Liver (tissue), 9 donors: Measurements from ENCODE around the gene UBXN1. TPM values are rescaled to one million over a fixed set of nuclear protein-coding genes. Genes with fewer than 3 reads are reported as not detected.

Experiments used
- DNase-seq: peaks from one replicate; pipeline ENCODE4 v3.0.0-alpha.2; 2017; ENCODE audit warnings: low spot score
- H3K27ac ChIP-seq, 2 donors: one replicate each; pipeline ENCODE4 v1.7.0; 2013; ENCODE audit warnings: inconsistent platforms in 2 of 2, low read length in 2 of 2, control low read depth in 1 of 2, low read depth in 1 of 2, mild to moderate bottlenecking in 1 of 2
- H3K27me3 ChIP-seq, 4 donors: one replicate each; pipeline versions ENCODE4 v1.6.1 to v1.7.0; 2013; ENCODE audit warnings: low read length in 3 of 4, inconsistent platforms in 1 of 4, mild to moderate bottlenecking in 1 of 4, moderate library complexity in 1 of 4; ENCODE audit not compliant: control insufficient read depth in 4 of 4, insufficient read depth in 4 of 4
- H3K36me3 ChIP-seq, 4 donors: one replicate each; pipeline versions ENCODE4 v1.6.1 to v1.7.0; 2013; ENCODE audit warnings: low read length in 3 of 4, mild to moderate bottlenecking in 3 of 4, low read depth in 1 of 4, moderate library complexity in 1 of 4; ENCODE audit not compliant: control insufficient read depth in 4 of 4, insufficient read depth in 3 of 4
- H3K4me1 ChIP-seq, 4 donors: one replicate each; pipeline versions ENCODE4 v1.6.1 to v1.7.0; 2013; ENCODE audit warnings: low read length in 3 of 4, mild to moderate bottlenecking in 3 of 4, moderate library complexity in 1 of 4; ENCODE audit not compliant: control insufficient read depth in 4 of 4, insufficient read depth in 4 of 4
- H3K4me3 ChIP-seq, 3 donors: one replicate each; pipeline versions ENCODE4 v1.6.1 to v1.7.0; 2013; ENCODE audit warnings: low read length in 3 of 3, control low read depth in 1 of 3, low read depth in 1 of 3, mild to moderate bottlenecking in 1 of 3
- H3K9ac ChIP-seq, 2 donors: one replicate each; pipeline ENCODE4 v1.7.0; 2013; ENCODE audit warnings: low read length in 2 of 2, mild to moderate bottlenecking in 2 of 2, moderate library complexity in 2 of 2, control low read depth in 1 of 2, low read depth in 1 of 2
- H3K9me3 ChIP-seq, 4 donors: one replicate each; pipeline versions ENCODE4 v1.6.1 to v1.7.0; 2013; ENCODE audit warnings: low read length in 3 of 4; ENCODE audit not compliant: control insufficient read depth in 4 of 4
- EGR1 ChIP-seq, 2 donors: IDR thresholded peaks; 2 replicates each; pipeline ENCODE4 v1.6.1; 2016 to 2018; ENCODE audit warnings: antibody characterized with exemption in 2 of 2, low read depth in 2 of 2
- FOXA1 ChIP-seq: IDR thresholded peaks from 2 replicates; pipeline ENCODE4 v1.6.1; 2016; ENCODE audit warnings: antibody characterized with exemption
- FOXA2 ChIP-seq: IDR thresholded peaks from 2 replicates; pipeline ENCODE4 v1.6.1; 2016; ENCODE audit warnings: antibody characterized with exemption
- HNF4A ChIP-seq, 2 donors: conservative IDR thresholded peaks; 2 replicates each; pipeline ENCODE4 v1.6.1; 2016; ENCODE audit warnings: antibody characterized with exemption in 2 of 2, mild to moderate bottlenecking in 2 of 2
- HNF4G ChIP-seq: IDR thresholded peaks from 2 replicates; pipeline ENCODE4 v1.6.1; 2016; ENCODE audit warnings: antibody characterized with exemption
- RXRA ChIP-seq, 2 donors: IDR thresholded peaks; 2 replicates each; pipeline ENCODE4 v1.6.1; 2017 to 2018; ENCODE audit warnings: antibody characterized with exemption in 2 of 2, mild to moderate bottlenecking in 1 of 2
- SP1 ChIP-seq: IDR thresholded peaks from 2 replicates; pipeline ENCODE4 v1.6.1; 2018; ENCODE audit warnings: antibody characterized with exemption, mild to moderate bottlenecking
- TAF1 ChIP-seq: conservative IDR thresholded peaks from 2 replicates; pipeline ENCODE4 v1.6.1; 2016; ENCODE audit warnings: antibody characterized with exemption, mild to moderate bottlenecking
- YY1 ChIP-seq: IDR thresholded peaks from 2 replicates; pipeline ENCODE4 v1.6.1; 2016; ENCODE audit warnings: antibody characterized with exemption, mild to moderate bottlenecking
- WGBS: extraction: QIAGEN DNeasy Blood & Tissue Kit; methylation state at CpG from one replicate; pipeline ENCODE4 v1.1.7; 2013; 5-methylcytosine and 5-hydroxymethylcytosine counted together
- polyA plus RNA-seq, 2 donors: library from polyadenylated mRNA; stranded (reverse) in 1 of 2; unstranded in 1 of 2; fragments of 200-250 nt in 1 of 2; fragments of >200 nt in 1 of 2; fragmentation: Nextera tagmentation in 1 of 2; extraction: Ambion mirVana in 1 of 2; gene quantifications; one replicate each; pipeline versions ENCODE4 v1.2.1 to v1.2.3, GENCODE V29; 2013 to 2015
- total RNA-seq, 2 donors: library from RNA; depleted of rRNA; stranded (reverse); fragments of >200 nt; gene quantifications; one replicate each; pipeline ENCODE4 v1.2.3, GENCODE V29; 2014
- TF ChIP-seq, protein P1 (sequence below): IDR thresholded peaks from 2 replicates; pipeline ENCODE4 v1.6.1; 2016; ENCODE audit warnings: antibody characterized with exemption
- TF ChIP-seq, protein P2 (sequence below): IDR thresholded peaks from 2 replicates; pipeline ENCODE4 v1.6.1; 2016; ENCODE audit warnings: antibody characterized with exemption
- TF ChIP-seq, protein P3 (sequence below): fragments of 150-350 bp; IDR thresholded peaks from 2 replicates; pipeline ENCODE4 v1.5.1; 2017; ENCODE audit warnings: improper control_type of control experiment, low read depth, low read length; ENCODE audit not compliant: missing input control
- TF ChIP-seq, protein P4 (sequence below): IDR thresholded peaks from 2 replicates; pipeline ENCODE4 v1.6.1; 2016; ENCODE audit warnings: antibody characterized with exemption, mild to moderate bottlenecking
- donor health status: healthy.
- donor health status: healthy.
- donor health status: healthy.
- donor health status: healthy.
- donor health status: healthy.

The UBXN1 gene
- total and polyA plus RNA-seq, 4 donors = 31.4 to 45.7 (median 41.2) TPM

DNA sequence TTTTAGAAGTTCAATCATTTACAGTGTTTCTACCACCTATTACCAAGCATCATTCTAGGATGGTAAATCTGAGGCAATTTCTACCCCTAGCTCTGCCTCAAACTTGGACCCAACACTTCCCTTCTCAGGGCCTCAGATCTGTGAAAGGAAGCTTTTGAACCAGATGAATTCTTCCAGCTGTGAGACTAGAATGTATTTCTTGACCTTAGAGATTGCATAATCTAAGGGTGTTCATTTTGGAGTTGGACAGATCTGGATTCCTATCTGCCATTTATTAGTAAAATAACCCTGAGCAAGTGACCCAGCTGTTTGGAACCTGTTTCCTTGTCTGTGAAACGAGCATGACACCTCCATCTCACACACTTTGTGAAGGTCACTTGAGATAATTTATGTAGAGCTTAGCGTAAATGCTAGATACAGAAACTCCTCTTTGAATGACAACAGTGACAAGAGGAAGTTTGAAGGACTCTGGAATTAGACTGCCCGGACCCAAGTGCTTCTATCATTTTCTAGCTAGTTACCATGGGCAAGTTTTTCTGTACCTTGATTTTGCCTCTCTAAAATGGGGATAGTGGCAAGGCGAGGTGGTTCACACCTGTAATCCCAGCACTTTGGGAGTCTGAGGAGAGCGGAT, 22.0 kb downstream of the UBXN1 start (continued):
- TF ChIP-seq, protein P1, sequence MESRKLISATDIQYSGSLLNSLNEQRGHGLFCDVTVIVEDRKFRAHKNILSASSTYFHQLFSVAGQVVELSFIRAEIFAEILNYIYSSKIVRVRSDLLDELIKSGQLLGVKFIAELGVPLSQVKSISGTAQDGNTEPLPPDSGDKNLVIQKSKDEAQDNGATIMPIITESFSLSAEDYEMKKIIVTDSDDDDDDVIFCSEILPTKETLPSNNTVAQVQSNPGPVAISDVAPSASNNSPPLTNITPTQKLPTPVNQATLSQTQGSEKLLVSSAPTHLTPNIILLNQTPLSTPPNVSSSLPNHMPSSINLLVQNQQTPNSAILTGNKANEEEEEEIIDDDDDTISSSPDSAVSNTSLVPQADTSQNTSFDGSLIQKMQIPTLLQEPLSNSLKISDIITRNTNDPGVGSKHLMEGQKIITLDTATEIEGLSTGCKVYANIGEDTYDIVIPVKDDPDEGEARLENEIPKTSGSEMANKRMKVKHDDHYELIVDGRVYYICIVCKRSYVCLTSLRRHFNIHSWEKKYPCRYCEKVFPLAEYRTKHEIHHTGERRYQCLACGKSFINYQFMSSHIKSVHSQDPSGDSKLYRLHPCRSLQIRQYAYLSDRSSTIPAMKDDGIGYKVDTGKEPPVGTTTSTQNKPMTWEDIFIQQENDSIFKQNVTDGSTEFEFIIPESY = no peak
- TF ChIP-seq YY1 = no peak
- TF ChIP-seq FOXA1 = no peak

DNA sequence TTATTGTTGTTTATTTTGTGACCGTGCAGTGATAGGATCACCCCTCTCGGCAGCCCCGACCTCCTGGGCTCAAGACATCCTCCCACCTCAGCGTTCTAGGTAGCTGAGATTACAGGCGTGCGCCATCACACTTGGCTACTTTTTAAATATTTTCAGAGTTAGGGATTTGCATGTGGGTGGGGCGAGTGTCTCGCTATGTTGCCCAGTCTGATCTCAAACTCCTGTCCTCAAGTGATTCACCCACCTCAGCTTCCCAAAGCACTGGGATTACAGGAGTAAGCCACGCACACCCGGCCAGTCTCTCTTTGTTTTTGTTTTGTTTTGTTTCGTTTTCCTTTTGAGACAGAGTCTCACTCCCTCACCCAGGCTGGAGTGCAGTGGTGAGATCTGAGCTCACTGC, 24.6 kb downstream of the UBXN1 start:
- TF ChIP-seq SP1 (no peak), FOXA1 (no peak), HNF4A (conservative IDR thresholded peaks at IDR 0.05) (no peak), FOXA2 (no peak)
- TF ChIP-seq, protein P1 = no peak
- TF ChIP-seq, protein P2, sequence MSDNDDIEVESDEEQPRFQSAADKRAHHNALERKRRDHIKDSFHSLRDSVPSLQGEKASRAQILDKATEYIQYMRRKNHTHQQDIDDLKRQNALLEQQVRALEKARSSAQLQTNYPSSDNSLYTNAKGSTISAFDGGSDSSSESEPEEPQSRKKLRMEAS = no peak
- TF ChIP-seq, protein P3, sequence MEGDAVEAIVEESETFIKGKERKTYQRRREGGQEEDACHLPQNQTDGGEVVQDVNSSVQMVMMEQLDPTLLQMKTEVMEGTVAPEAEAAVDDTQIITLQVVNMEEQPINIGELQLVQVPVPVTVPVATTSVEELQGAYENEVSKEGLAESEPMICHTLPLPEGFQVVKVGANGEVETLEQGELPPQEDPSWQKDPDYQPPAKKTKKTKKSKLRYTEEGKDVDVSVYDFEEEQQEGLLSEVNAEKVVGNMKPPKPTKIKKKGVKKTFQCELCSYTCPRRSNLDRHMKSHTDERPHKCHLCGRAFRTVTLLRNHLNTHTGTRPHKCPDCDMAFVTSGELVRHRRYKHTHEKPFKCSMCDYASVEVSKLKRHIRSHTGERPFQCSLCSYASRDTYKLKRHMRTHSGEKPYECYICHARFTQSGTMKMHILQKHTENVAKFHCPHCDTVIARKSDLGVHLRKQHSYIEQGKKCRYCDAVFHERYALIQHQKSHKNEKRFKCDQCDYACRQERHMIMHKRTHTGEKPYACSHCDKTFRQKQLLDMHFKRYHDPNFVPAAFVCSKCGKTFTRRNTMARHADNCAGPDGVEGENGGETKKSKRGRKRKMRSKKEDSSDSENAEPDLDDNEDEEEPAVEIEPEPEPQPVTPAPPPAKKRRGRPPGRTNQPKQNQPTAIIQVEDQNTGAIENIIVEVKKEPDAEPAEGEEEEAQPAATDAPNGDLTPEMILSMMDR = no peak
- no peak overlapping the region for H3K27ac ChIP-seq
- WGBS = 89% methylated on average over 11 of the region's 11 CpGs
- no peak overlapping the region for H3K4me3 ChIP-seq
- H3K9ac ChIP-seq = no peak overlapping the region
- H3K4me1 ChIP-seq = peaks cover 2 to 16% (median 12%) of the 10 kb centered on the region in 4 donors
- DNase-seq = no peak
- H3K9me3 ChIP-seq = no peaks in the 10 kb centered on the region
- no peaks in the 10 kb centered on the region for H3K27me3 ChIP-seq
- H3K36me3 ChIP-seq = peaks cover 0 to 6% (median 3%) of the 10 kb centered on the region in 4 donors

DNA sequence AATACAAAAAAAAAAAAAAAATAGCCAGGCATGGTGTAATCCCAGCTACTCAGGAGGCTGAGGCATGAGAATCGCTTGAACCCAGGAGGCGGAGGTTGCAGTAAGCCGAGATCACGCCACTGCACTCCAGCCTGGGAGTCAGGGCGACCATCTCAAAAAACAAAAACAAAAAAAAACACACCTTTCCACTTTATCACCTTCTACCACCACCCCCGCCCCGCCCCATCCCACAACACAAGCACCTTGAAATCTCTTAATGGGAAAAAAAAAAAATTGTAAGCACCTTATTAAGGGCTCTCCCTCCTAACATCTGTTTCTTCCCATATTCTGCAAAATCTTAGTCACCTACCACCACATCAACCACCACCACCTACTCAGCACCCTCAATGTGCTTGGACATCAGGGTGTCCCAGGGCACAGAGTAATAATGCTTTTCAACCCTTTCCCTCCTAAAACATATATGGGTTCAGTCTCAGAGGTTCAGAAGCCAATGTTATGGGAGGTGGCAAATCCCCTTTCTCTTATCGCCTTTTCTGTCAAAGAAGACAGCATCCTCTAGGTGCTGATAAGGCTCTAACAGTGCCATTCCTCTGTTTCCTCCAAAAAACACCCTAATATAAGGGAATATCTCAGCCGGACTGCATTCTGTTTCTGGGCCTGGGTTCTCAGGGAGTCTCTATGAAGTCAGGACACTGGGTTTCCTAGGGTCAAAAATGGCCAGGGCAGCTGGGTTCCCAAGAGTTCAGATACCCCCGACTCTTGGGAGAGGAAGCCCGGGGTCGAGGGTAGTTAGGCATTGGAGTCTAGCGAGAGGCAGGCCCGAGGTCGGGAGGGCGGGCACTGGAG, 26.5 kb downstream of the UBXN1 start:
- H3K9ac ChIP-seq = peak overlapping the region; percentile 51 to 96
- H3K36me3 ChIP-seq = peaks cover 0 to 12% (median 4%) of the 10 kb centered on the region in 4 donors
- peak overlapping the region; percentile 90 to 92 for H3K27ac ChIP-seq
- H3K4me3 ChIP-seq = peak overlapping the region; percentile 75 to 89 (median 80)
- H3K9me3 ChIP-seq = no peaks in the 10 kb centered on the region
- peaks cover 4 to 24% (median 20%) of the 10 kb centered on the region in 4 donors for H3K4me1 ChIP-seq
- 36% methylated on average over 16 of the region's 16 CpGs for WGBS
- DNase-seq = no peak
- H3K27me3 ChIP-seq = no peaks in the 10 kb centered on the region
- TF ChIP-seq FOXA2 (no peak), HNF4A (conservative IDR thresholded peaks at IDR 0.05) (no peak), HNF4G (no peak), EGR1 (IDR thresholded peaks at IDR 0.05; ENCODE audit: low read depth in 2 of 2) (no peak), TAF1 (no peak), RXRA (IDR thresholded peaks at IDR 0.05) (no peak)
- TF ChIP-seq, protein P3 = no peak
- TF ChIP-seq, protein P4, sequence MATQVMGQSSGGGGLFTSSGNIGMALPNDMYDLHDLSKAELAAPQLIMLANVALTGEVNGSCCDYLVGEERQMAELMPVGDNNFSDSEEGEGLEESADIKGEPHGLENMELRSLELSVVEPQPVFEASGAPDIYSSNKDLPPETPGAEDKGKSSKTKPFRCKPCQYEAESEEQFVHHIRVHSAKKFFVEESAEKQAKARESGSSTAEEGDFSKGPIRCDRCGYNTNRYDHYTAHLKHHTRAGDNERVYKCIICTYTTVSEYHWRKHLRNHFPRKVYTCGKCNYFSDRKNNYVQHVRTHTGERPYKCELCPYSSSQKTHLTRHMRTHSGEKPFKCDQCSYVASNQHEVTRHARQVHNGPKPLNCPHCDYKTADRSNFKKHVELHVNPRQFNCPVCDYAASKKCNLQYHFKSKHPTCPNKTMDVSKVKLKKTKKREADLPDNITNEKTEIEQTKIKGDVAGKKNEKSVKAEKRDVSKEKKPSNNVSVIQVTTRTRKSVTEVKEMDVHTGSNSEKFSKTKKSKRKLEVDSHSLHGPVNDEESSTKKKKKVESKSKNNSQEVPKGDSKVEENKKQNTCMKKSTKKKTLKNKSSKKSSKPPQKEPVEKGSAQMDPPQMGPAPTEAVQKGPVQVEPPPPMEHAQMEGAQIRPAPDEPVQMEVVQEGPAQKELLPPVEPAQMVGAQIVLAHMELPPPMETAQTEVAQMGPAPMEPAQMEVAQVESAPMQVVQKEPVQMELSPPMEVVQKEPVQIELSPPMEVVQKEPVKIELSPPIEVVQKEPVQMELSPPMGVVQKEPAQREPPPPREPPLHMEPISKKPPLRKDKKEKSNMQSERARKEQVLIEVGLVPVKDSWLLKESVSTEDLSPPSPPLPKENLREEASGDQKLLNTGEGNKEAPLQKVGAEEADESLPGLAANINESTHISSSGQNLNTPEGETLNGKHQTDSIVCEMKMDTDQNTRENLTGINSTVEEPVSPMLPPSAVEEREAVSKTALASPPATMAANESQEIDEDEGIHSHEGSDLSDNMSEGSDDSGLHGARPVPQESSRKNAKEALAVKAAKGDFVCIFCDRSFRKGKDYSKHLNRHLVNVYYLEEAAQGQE = no peak
- TF ChIP-seq, protein P1 = no peak
